OCI-LY3 (cell line): ENCODE results near the gene MACROD2.

Source experiments
- EZH2phosphoT487 ChIP-seq: fragments of 200-600 bp; shearing (Covaris generic); IDR thresholded peaks from 2 replicates; pipeline ENCODE4 v1.6.1; 2018; ENCODE audit warnings: antibody characterized with exemption, mixed run types, low read depth
- TF ChIP-seq, protein P1 (sequence below): fragments of 200-600, 300-600 bp; sonication (generic); IDR thresholded peaks from 2 replicates; pipeline ENCODE4 v1.5.1; 2014; ENCODE audit warnings: antibody characterized with exemption, low read length, low read depth

DNA sequence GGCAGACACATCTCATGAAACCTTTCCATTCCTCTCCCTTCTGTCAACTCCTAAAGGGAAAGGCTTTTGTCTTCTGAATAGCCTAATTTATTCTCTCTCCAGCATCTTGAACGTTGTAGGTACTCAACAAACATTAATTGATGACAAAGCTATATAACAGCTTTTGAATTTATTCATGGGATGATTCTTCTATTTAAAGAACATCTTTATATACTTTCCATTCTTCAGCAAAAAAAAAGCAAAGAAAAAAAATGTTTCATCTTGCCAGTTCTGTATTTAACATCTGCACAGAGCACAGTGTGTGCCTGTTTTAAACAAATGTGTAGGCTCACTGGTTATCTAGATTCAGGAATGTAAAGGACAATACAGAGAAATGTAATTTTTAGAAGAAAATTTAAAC lies 1929.2 kb downstream of the MACROD2 start:
- TF ChIP-seq, protein P1, sequence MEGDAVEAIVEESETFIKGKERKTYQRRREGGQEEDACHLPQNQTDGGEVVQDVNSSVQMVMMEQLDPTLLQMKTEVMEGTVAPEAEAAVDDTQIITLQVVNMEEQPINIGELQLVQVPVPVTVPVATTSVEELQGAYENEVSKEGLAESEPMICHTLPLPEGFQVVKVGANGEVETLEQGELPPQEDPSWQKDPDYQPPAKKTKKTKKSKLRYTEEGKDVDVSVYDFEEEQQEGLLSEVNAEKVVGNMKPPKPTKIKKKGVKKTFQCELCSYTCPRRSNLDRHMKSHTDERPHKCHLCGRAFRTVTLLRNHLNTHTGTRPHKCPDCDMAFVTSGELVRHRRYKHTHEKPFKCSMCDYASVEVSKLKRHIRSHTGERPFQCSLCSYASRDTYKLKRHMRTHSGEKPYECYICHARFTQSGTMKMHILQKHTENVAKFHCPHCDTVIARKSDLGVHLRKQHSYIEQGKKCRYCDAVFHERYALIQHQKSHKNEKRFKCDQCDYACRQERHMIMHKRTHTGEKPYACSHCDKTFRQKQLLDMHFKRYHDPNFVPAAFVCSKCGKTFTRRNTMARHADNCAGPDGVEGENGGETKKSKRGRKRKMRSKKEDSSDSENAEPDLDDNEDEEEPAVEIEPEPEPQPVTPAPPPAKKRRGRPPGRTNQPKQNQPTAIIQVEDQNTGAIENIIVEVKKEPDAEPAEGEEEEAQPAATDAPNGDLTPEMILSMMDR = no peak
- TF ChIP-seq EZH2phosphoT487 = no peak
